ENCODE measurements around the gene SLC8A3. TPM values are rescaled to one million over a fixed set of nuclear protein-coding genes. Genes with fewer than 3 reads are reported as not detected.

SLC8A3 gene
- total and polyA plus RNA-seq, 2 of the 13 experiments (the other 11 are each of a cell fraction or from before 2014, with no cell fraction given) = 0.01 to 0.02 TPM

DNA sequence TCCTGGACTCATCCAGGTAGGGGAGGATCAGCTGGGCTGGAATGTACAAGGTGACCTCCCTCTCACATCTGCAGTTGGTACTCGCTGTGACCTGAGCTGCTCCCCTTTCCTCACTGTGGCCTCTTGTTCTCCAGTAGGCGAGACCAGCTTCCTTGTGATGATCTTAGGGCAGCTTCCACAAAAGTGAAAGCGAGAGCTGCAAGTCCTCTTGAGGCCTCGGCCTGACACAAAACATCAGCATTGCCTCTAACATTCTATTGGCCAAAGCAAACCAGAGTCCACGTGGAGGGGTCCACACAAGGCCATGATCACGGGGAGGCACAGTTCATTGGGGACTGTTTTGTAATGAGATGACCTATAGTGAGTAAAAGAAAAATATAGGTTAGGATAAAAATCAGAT is 182.1 kb downstream of the SLC8A3 start:
- 92% methylated on average over 6 of the region's 6 CpGs for WGBS (ENCODE audit: low lambda C conversion rate)
- TF ChIP-seq NR1H2 (CRISPR knock-in tag; IDR thresholded peaks at IDR 0.05; ENCODE audit: borderline replicate concordance, low read depth) (no peak), CAMTA2 (CRISPR knock-in tag; IDR thresholded peaks at IDR 0.05; ENCODE audit: borderline replicate concordance) (no peak), ZNF224 (CRISPR knock-in tag; IDR thresholded peaks at IDR 0.05) (no peak), ZNF101 (CRISPR knock-in tag; IDR thresholded peaks at IDR 0.05; ENCODE audit: borderline replicate concordance, low read depth) (no peak), TBP (CRISPR knock-in tag; IDR thresholded peaks at IDR 0.05) (no peak), ZBTB38 (CRISPR knock-in tag; IDR thresholded peaks at IDR 0.05) (no peak), SALL1 (CRISPR knock-in tag; IDR thresholded peaks at IDR 0.05) (no peak), HNRNPK (IDR thresholded peaks at IDR 0.05; ENCODE audit: low read depth, low read length, poor library complexity, severe bottlenecking) (no peak), REXO4 (CRISPR knock-in tag; IDR thresholded peaks at IDR 0.05; ENCODE audit: borderline replicate concordance) (no peak), ZMYM3 (CRISPR knock-in tag; IDR thresholded peaks at IDR 0.05) (no peak), ZNF780A (CRISPR knock-in tag; IDR thresholded peaks at IDR 0.05) (no peak), TBX2 (CRISPR knock-in tag; IDR thresholded peaks at IDR 0.05; ENCODE audit: borderline replicate concordance) (no peak), NFKBIZ (CRISPR knock-in tag; IDR thresholded peaks at IDR 0.05) (no peak)
- TF ChIP-seq, protein P1, sequence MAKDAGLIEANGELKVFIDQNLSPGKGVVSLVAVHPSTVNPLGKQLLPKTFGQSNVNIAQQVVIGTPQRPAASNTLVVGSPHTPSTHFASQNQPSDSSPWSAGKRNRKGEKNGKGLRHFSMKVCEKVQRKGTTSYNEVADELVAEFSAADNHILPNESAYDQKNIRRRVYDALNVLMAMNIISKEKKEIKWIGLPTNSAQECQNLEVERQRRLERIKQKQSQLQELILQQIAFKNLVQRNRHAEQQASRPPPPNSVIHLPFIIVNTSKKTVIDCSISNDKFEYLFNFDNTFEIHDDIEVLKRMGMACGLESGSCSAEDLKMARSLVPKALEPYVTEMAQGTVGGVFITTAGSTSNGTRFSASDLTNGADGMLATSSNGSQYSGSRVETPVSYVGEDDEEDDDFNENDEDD (CRISPR knock-in tag; IDR thresholded peaks at IDR 0.05; ENCODE audit: borderline replicate concordance) = no peak
- TF ChIP-seq, protein P2, sequence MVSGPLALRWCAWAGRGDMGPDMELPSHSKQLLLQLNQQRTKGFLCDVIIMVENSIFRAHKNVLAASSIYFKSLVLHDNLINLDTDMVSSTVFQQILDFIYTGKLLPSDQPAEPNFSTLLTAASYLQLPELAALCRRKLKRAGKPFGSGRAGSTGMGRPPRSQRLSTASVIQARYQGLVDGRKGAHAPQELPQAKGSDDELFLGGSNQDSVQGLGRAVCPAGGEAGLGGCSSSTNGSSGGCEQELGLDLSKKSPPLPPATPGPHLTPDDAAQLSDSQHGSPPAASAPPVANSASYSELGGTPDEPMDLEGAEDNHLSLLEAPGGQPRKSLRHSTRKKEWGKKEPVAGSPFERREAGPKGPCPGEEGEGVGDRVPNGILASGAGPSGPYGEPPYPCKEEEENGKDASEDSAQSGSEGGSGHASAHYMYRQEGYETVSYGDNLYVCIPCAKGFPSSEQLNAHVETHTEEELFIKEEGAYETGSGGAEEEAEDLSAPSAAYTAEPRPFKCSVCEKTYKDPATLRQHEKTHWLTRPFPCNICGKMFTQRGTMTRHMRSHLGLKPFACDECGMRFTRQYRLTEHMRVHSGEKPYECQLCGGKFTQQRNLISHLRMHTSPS (CRISPR knock-in tag; IDR thresholded peaks at IDR 0.05; ENCODE audit: low read depth) = no peak
- TF ChIP-seq, protein P3, sequence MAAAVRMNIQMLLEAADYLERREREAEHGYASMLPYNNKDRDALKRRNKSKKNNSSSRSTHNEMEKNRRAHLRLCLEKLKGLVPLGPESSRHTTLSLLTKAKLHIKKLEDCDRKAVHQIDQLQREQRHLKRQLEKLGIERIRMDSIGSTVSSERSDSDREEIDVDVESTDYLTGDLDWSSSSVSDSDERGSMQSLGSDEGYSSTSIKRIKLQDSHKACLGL (CRISPR knock-in tag; IDR thresholded peaks at IDR 0.05) = no peak
- TF ChIP-seq, protein P4, sequence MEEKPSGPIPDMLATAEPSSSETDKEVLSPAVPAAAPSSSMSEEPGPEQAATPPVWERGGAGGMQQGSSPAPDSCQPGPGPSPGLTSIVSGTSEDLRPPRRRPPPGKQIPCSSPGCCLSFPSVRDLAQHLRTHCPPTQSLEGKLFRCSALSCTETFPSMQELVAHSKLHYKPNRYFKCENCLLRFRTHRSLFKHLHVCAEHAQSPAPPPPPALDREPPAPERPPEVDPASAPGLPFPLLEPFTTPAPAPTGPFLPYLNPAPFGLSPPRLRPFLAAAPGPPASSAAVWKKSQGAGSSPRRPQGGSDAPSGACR (CRISPR knock-in tag; IDR thresholded peaks at IDR 0.05) = no peak
- TF ChIP-seq, protein P5, sequence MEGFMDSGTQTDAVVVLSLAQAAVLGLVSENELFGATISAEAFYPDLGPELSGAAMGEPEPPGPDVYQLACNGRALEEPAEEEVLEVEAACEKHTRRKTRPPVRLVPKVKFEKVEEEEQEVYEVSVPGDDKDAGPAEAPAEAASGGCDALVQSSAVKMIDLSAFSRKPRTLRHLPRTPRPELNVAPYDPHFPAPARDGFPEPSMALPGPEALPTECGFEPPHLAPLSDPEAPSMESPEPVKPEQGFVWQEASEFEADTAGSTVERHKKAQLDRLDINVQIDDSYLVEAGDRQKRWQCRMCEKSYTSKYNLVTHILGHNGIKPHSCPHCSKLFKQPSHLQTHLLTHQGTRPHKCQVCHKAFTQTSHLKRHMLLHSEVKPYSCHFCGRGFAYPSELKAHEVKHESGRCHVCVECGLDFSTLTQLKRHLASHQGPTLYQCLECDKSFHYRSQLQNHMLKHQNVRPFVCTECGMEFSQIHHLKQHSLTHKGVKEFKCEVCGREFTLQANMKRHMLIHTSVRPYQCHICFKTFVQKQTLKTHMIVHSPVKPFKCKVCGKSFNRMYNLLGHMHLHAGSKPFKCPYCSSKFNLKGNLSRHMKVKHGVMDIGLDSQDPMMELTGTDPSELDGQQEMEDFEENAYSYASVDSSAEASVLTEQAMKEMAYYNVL (CRISPR knock-in tag; IDR thresholded peaks at IDR 0.05; ENCODE audit: borderline replicate concordance) = no peak
- H3K4me2 ChIP-seq (ENCODE audit: low read depth, low read length) = no peak overlapping the region
- ATAC-seq = no peak
- intact Hi-C loops (cut with micrococcal nuclease; ENCODE audit: unreplicated experiment) = loop anchor here (5.0 kb wide), 1 partner anchor 64 kb away; no protein-coding TSS in a partner anchor
- no peaks in the 10 kb centered on the region for H3K79me2 ChIP-seq (ENCODE audit: insufficient read depth, low read length)
- H3K36me3 ChIP-seq (replicated peaks in 1 of 2; ENCODE audit: control insufficient read depth in 1 of 2, insufficient read depth in 2 of 2, low read length in 2 of 2) = peaks cover 9 to 14% of the 10 kb centered on the region in 2 experiments
- no peak for DNase-seq (ENCODE audit: low spot score)
- H3K27me3 ChIP-seq (ENCODE audit: control insufficient read depth in 1 of 2, insufficient read depth in 2 of 2, low read length in 2 of 2) = no peaks in the 10 kb centered on the region
- H3K9me3 ChIP-seq (ENCODE audit: low read length) = no peaks in the 10 kb centered on the region
- H3K4me1 ChIP-seq (ENCODE audit: insufficient read depth, low read length) = peaks cover 64% of the 10 kb centered on the region
- no peak overlapping the region for H2AFZ ChIP-seq (ENCODE audit: low read length)
- H3K9ac ChIP-seq (ENCODE audit: insufficient read depth, low read depth, low read length) = no peak overlapping the region
- in situ Hi-C loops (cut with HindIII; ENCODE audit: extremely low pct_ligation_motif_present, low pct_unique_long_range_greater_than_20kb) = loop anchor here (25.0 kb wide), 1 partner anchor 419 kb away; no protein-coding TSS in a partner anchor
- no TSS peak for BruUV-seq (replicated peaks)
- CTCF ChIA-PET (ENCODE audit: low intra/inter-chr PET ratio, low total read pairs) = no interaction called here
- POLR2A ChIA-PET = no interaction called here
- H3K27ac ChIP-seq (ENCODE audit: extremely low read length, insufficient read depth, low read length) = no peak overlapping the region
- no peaks in the 10 kb centered on the region for H4K20me1 ChIP-seq (ENCODE audit: insufficient read depth, low read length)
- no peak for FAIRE-seq
- H3K4me3 ChIP-seq (replicated peaks in 1 of 3; ENCODE audit: insufficient read depth in 1 of 3, low read depth in 2 of 3, low read length in 3 of 3) = no peak overlapping the region
